DMS 273 treated with DMSO at 0.1 percent for 48 hours (cell line): ENCODE measurements around the gene KRTAP21-1.
"Not testable (repeated sequence)": the region's sequence is repeated elsewhere in the genome, so short reads cannot be mapped to it uniquely, and the experiment has no call there.

Source experiments
- DNase-seq: peaks from one replicate; lab custom pipeline; 2025; lab: John Stamatoyannopoulos, UW

Gene KRTAP21-1

DNA sequence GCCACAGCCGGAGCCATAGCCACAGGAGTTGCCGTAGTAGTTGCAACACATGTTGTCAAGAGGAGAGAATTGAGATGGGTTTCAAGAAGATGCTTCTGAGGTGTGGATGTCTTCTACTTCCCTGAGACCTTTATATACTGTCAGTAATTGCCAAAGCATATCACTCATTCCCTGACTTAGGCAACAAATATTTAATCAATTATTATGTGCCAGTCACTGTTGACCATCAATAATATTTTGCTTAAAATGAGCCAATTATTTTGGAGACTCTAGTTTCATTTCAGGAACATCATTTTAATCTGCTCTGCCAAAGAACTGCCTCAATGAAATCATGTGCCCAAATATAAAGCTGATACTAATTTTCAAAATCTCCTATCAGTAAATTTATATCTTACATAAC, at the start of gene KRTAP21-1:
Gene KRTAP21-1, minus strand, starts transcription at position 101 of the 400 bp plus-strand sequence. Its CDS starts 50 bp downstream, at position 51.
- DNase-seq, result not testable (repeated sequence)

DNA sequence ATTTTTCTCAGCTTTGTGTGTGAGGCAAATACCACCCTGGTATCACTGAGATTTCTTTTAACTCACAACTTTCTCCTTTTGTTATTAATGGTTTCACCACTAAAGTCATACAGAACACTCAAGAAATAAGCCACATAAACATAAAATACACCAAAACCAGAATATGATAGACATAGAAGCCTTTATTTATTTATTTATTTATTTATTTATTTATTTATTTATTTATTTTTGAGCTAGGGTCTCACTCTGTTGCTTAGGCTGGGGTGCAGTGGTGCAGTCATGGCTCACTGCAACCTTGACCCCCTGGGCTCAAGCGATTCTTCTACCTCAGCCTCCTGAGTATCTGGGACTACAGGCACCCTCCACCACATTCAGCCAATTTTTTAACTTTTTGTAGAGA, 45.4 kb upstream of the KRTAP21-1 start:
- no peak for DNase-seq

DNA sequence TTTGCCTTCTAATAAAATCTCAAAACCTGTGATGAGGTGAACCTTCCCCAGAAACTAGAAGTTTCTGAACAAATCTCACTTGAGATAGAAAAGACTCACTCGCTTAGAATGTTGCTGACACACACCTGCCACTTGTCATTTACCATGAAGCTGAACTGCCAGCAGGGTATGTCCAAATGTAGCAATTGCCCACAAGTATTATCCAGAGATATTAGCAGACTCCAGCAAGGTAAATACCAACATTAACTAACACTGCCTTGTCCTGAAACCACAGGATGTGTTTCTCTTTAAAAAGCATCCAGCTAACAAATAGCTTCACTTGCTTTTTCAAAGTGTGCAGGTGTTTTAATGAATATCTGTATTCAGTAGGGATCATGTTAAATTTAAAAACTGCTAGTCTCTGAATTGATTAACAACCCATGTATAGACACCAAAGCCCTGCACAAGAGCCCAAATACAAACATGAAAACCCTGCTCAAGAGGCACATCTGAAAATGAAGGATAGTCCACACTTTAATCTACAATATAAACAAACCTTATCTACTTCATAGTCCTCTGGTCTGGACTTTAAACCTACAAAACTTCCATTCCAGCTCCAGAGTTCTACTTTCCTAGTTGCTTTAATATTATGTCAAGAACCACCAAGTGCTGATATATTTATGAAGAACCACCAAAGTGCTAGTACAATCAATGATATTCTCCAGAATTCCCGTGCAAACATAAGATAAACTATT, 38.5 kb upstream of the KRTAP21-1 start:
- no peak for DNase-seq

DNA sequence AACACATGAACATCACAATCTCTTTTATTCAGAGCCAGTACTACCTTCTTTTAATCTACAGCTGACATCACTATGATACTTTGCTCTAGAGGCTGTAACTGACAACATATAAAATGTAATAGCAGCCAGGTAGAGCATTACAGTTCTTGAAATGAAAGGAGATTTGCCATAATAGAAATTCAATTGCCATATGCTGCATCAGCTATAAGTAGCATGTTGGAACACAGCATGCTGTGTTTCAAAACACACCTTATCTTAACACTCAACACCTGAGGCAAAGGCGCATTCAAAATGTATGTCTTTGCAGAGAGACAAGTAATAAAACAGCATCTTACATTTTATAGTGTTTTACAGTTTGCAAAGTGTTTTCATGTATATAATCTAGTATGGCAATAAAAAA, 24.0 kb upstream of the KRTAP21-1 start:
- no peak for DNase-seq

DNA sequence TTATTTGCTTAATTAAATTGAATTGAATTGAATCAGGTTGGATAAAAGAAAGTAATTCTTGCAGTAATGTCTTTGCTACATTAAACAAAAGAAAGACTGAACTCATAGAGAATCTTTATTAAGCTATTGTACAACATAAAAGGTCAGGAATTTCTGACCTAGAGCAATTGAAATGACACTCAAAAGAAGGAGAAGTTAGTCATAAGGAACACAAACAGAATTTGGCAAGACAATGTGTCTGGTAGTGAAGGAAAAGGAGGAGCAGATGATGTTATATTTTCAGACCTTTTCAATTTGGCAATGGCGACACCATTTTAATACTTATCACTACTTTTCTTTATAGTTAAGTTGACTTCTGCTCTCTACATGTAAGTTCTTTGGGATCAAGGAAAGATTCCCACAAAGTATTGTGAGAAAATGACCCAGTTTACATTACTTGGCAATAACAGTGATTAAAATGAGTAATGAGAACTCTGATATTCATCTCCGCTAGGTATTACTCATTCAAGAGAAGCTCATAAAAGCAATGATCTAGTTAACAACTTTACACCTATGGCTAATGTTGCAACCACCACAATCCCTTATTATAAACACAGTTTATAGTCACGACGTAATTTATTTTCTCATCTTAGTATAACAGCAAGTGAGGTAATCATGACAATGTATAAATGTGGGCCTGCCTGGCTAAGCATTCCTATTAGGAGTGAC, 14.7 kb upstream of the KRTAP21-1 start:
- no peak for DNase-seq

DNA sequence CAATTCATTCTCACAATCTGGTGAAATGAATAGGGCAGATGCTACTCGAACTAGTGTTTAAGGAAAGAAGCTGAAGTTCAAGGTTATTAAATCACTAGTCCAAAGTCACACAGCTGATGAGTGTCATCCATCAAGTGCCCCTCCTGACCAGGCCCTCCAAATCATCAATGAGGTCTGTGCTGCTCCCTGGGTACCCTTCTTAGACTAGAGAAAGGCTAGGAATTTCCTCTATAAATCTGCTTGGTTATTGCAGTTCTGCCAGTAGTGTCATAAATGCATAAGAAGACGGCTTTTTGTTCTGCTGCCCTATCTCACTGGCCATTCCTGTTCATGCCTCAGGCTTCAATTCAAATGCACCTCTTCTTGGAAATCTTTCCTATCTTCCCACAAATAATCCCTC, 5.5 kb upstream of the KRTAP21-1 start:
- no peak for DNase-seq

DNA sequence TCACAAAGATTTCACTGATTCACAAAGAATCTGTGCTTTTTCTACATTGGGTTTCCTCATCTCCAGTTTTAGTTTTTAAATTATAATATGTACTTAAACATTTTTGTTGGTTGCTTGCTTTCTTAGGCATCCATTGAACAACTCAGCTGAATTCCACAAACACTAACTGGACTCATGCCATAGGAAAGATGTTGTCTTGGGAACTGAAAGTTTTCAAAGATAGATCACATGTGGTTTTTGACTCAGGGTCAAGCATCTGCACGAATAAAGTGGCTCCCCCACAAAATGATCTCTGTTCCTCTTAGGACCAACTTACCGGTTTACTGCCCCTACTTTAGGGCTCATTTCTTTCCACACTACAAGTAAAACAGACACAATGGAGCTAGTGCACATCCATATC, 3.1 kb upstream of the KRTAP21-1 start:
- DNase-seq, result no peak

DNA sequence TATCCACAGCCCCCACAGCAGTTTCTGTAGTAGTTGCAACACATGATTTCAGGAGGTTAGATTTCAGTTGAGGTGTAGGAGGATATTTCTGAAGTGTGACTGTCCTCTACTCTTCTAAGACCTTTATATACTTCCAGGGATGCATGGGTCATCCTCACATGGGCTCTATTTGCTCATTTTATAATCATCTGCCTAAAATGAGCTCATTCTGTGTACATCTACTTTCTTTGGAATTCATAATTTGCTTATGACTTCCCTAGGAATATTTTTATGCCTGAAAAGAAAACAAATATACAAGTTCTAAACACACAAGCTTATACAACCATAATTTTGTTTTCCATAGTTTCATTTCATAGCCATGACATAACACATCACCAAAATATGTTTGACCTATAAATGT, 8.1 kb downstream of the KRTAP21-1 start, which contains the start of gene KRTAP21-2:
Gene KRTAP21-2, minus strand, starts transcription at position 101 of the 400 bp plus-strand sequence. Its CDS starts 57 bp downstream, at position 44.
- DNase-seq, result no peak

DNA sequence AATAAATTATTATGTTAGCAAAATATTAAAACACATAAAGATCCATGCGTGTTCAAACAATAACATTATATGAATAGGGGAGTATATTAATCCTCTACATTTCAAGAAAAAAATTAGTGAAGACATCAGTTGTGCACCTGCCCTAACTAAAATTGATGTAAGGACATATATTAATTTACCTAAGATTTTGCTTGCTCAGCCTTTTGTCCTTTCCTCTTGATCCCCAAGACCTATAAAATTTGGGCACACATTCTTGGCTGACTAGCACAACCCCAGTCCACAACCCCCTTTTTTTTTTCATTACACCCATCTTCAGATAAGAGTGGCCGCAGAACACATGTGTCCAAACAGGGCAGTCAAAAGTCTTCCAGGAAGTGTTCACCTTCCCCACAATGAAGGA, 14.8 kb downstream of the KRTAP21-1 start:
- no peak for DNase-seq

DNA sequence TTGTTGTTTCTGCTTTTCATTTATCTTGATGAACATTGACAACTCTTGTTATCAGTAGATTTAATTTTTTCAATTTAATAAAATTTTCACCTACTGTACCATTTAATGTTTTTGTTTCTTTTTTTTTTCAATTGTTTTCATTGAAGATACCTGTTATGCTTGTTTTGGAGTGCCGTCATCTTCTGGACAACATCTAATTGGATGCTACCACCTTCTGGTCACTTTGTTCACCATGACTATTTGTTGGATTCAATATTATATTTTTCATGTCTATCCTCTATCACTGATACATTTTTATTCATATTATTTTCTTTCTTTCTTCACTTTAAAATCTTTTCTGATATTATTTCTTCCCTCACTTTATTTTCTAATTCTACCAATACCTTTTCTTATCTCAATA, 22.2 kb downstream of the KRTAP21-1 start:
- DNase-seq, result no peak

DNA sequence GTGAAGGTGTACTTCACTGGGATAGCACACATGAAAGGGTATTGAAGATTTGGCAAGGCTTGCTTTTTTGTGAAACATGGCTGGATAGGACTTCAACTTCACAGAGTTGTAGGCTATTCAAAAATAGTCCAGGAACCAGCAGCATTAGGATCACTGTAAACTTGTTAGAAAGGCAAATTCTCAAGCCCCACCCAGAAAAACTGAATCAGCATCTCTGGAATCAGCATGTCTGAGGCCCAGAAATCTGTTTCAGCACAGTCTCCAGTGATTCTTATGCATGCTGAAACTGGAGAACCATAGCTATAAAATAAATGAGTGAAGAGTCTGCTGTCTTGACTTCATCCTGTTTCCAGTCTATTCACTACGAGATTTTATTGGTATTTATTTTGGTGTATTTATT, 28.5 kb downstream of the KRTAP21-1 start:
- DNase-seq, result no peak

DNA sequence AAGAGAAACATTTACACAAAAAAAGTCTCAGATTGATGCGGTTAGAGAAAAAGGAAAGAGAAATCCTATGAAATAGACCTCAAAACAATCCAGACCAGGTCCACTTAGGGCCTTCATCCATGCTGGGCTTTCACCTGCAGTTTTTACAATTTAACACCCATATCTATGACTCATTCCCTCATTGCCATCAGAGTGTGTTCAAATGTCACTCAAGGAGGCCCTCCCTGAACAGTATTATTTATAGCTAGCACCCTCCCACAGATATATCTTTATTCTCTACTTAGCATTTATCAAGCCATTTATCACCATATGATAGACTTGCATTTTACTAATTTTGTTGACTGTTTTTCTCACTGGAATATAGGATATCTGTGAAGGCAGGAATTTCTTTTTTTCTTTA, 35.8 kb downstream of the KRTAP21-1 start:
- DNase-seq, result no peak

DNA sequence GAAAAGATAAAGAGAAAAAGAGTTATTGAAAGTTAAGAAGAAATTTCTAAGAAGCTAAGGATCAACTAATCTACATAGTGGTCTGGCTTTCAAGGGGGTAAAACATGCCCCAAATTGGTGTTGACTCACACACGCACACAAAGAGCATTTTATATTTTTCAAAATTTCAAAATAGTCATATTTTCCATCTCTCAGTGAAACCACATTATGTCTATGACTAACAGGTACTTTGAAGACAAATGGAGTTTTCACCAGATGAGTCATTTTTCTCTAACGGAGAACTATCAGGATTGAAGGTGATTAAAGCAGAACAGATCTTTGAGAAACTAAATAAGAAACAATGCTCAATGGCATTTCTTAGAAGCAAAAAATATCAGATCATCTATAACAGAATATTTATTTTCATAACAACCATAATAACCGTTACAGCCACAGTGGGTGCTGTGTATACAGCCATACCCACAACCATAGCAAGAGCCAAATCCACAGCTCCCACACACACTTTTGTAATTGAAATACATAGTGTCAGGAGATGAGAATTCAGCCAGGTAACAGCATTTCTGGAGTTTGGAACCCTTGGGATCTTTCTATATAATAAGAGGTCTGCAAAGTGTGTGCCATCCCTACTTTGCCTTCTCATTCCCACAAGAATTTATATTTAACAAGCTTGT, 36.9 kb downstream of the KRTAP21-1 start, which contains the start of gene KRTAP21-3:
Gene KRTAP21-3, minus strand, starts transcription at position 539 of the 671 bp plus-strand sequence. Its CDS starts 18 bp downstream, at position 521.
- DNase-seq, result no peak

DNA sequence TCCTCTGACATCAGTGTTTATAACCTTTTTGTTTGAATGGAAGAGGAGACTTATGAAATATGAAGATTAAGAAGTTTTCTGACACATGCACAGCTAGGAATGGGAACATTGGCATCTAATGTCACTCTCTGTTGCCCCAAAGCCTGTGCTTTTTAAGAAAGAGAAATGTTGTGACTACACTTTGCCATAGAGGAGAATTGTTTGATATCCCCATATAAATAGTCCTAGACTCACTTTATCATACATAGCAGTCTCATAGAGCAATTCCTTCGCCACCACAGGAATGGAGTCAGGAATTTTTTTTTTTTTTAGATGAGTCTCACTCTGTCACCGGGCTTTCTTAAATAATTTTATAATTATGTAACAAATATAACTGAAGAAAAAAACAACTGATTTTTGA, 38.1 kb downstream of the KRTAP21-1 start:
- DNase-seq, result no peak

DNA sequence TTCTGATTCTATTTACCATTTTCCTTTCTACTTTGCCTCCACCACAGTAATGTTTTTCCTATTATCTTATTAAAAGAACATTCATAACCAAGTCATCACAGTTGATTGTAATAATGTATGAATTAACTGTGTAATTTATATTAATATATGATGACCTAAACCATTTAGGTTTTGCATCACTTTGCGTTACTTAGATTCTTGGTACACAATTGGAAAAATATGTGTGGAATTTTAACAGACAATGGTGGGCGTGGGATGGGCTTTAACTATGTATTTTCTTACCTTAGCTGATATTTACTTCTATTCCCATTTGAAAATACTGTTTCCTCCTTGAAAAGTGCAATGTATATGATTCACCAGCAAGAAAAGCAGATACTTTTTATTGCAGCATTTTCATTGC, 40.3 kb downstream of the KRTAP21-1 start:
- DNase-seq, result no peak

DNA sequence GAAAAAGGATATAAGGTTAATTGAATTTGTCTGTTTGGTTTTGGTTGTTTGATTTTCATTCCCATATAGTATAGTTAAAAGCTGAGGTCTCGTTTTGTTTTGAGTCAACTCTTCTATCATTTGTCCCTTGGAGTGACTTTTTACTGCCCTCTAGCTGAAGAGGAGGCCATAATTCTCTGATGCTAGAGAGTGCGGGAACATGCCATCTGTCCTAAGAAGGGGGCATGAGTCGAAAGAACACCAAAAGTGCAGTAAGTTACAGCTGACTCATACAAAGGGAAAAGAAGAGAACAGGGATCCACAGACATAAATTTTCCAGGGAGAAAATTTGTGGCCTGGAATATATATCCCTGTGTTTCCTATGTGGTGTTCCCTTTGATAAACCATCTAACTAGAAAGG, 40.8 kb downstream of the KRTAP21-1 start:
- no peak for DNase-seq

DNA sequence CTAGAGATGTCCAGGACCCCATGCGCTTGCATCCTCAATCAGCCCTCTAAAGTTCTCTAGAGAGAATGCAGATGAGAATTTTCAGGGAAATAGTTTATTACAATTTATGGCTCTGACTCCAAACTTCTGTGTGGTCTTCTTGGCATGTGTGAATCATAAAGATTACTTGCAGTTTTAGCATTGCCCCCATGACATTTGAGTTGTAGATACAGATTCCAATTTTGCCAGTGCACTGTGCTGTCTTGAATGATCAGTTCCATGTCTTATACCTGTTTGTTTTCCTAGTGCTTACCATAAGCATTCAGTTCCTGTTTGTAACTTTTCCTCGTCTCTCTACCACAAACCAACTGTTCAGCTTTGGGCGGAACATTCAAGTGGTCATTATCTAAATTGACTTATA, 41.5 kb downstream of the KRTAP21-1 start:
- DNase-seq, result no peak

DNA sequence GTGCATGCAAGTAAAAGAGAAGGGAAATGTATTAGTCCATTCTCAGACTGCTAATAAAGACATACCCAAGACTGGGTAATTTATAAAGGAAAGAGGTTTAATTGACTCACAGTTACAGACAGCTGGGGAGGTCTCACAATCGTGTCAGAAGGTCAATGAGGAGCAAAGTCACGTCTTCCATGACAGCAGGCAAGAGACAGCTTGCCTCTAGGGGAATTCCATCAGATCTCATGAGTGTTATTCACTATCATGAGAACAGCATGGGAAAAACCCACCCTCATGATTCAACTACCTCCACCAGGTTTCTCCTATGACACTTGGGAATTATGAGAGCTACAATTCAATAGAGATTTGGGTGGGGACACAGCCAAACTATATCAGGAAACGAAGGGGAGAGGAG, 44.7 kb downstream of the KRTAP21-1 start:
- no peak for DNase-seq

DNA sequence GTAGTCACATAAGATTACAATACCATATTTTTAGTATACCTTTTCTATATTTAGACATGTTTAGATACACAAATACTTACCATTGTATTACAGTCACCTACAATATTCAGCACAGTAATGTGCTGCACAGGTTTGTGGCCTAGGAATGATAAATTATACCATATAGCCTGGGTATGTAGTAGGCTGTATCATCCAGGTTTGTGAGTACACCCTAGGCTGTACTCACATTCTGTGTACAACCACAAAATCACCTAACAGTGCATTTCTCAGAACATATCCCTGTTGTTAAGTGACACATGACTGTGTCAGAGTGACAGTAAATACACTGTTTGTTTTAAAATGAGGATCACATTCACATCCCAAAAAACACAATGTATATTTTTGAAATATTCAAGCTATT, 47.8 kb downstream of the KRTAP21-1 start:
- DNase-seq, result no peak
